Activated CD8-positive, alpha-beta T cell treated with anti-CD3 and anti-CD28 coated beads, Interleukin-2, amount 10 ng/mL, durations not matched to agents 7 days and 5 days (primary cell): ENCODE results near the gene FRS2. TPM values are rescaled to one million over a fixed set of nuclear protein-coding genes. Genes with fewer than 3 reads are reported as not detected.

Experiments
- ATAC-seq: fragments of 150-1000 bp; cut with Tn5 transposase; one replicate; pipeline ENCODE4 v1.10.0; 2021; ENCODE audit warnings: moderate library complexity
- CTCF ChIA-PET: fragments of 350-600 bp; sonication (Branson Sonifier 250); formaldehyde crosslinking; loops from one replicate; lab custom pipeline; 2021; ENCODE audit warnings: antibody characterized with exemption; lab: Charles Lee
- POLR2A ChIA-PET: fragments of 350-600 bp; sonication (Branson Sonifier 250); formaldehyde crosslinking; loops from one replicate; lab custom pipeline; 2021; ENCODE audit warnings: antibody characterized with exemption; lab: Charles Lee
- DNase-seq: peaks from one replicate; pipeline ENCODE4 v3.0.0-alpha.2; 2020
- H3K27ac Mint-ChIP-seq: one replicate; pipeline ENCODE4 v1.8.0; 2021; ENCODE audit warnings: mild to moderate bottlenecking, mixed read lengths
- H3K27me3 Mint-ChIP-seq: one replicate; pipeline ENCODE4 v1.8.0; 2021; ENCODE audit warnings: low read depth, mixed read lengths
- H3K36me3 Mint-ChIP-seq: one replicate; pipeline ENCODE4 v1.8.0; 2021; ENCODE audit warnings: low read depth, mixed read lengths
- H3K4me1 Mint-ChIP-seq: one replicate; pipeline ENCODE4 v1.8.0; 2021; ENCODE audit warnings: low read depth, mixed read lengths
- H3K4me3 Mint-ChIP-seq: one replicate; pipeline ENCODE4 v1.8.0; 2021; ENCODE audit warnings: mild to moderate bottlenecking, mixed read lengths
- H3K9me3 Mint-ChIP-seq: one replicate; pipeline ENCODE4 v1.8.0; 2022; ENCODE audit warnings: mixed read lengths; ENCODE audit not compliant: insufficient read depth
- total RNA-seq, 2 experiments: library from RNA; stranded (reverse); gene quantifications; one replicate each; pipeline ENCODE4 v1.2.3, GENCODE V29; 2021

FRS2 gene
- total RNA-seq, 2 experiments from 2014 or later = 13.0 to 13.7 TPM

DNA sequence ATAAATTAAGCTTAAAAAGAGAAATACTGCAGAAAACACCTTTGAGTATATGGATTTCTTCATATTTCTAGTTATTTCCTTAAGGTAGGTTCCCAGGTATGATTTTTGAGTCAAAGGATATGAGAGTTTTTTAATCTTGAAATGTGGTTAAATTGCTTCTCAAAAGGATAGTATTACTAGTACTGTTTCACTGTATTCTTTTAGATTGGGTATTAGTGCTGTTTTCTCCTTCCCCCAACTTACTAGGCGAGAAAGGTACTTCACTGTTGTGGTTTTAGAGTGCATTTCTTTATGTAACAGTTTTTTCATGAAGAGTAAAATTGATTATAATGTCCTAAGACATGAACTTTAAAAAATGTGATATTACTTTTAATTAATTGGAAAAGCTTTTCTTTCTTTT, 13.5 kb downstream of the FRS2 start:
- H3K4me1 Mint-ChIP-seq = peaks cover 12% of the 10 kb centered on the region
- H3K27ac Mint-ChIP-seq = no peak overlapping the region
- no peaks in the 10 kb centered on the region for H3K27me3 Mint-ChIP-seq
- ATAC-seq = no peak
- H3K4me3 Mint-ChIP-seq = no peak overlapping the region
- H3K36me3 Mint-ChIP-seq = peaks cover 18% of the 10 kb centered on the region
- no peaks in the 10 kb centered on the region for H3K9me3 Mint-ChIP-seq
- ChIA-PET CTCF (interaction anchor here (1.4 kb wide), 1 partner anchor 15 kb away, joined by 3 read pairs; no protein-coding TSS in a partner anchor), POLR2A (no interaction called here)
- no peak for DNase-seq

DNA sequence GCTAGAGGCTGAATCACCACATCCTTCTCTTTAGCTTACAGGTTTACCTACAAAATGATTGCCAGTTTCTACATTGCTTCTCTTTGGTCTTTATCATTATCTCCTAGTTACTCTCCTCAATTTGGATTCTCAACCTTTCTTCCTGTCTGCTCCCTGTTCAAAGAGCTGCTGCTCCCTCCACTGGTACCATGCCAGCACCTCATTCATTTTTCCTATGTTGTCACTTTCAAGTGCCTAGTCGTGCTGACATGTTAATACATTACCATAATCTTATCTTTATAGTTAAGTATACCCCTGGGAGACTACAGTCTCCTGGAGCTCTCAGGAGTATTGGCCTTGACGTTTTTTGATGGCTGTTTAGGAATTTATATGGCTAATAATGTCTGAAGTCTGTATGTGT, 14.2 kb downstream of the FRS2 start:
- no peaks in the 10 kb centered on the region for H3K27me3 Mint-ChIP-seq
- peaks cover 18% of the 10 kb centered on the region for H3K36me3 Mint-ChIP-seq
- ChIA-PET CTCF (interaction anchor here (1.4 kb wide), 1 partner anchor 14 kb away, joined by 3 read pairs; no protein-coding TSS in a partner anchor), POLR2A (no interaction called here)
- H3K27ac Mint-ChIP-seq = no peak overlapping the region
- H3K4me1 Mint-ChIP-seq = peaks cover 12% of the 10 kb centered on the region
- DNase-seq = no peak
- H3K9me3 Mint-ChIP-seq = no peaks in the 10 kb centered on the region
- no peak for ATAC-seq
- H3K4me3 Mint-ChIP-seq = no peak overlapping the region

DNA sequence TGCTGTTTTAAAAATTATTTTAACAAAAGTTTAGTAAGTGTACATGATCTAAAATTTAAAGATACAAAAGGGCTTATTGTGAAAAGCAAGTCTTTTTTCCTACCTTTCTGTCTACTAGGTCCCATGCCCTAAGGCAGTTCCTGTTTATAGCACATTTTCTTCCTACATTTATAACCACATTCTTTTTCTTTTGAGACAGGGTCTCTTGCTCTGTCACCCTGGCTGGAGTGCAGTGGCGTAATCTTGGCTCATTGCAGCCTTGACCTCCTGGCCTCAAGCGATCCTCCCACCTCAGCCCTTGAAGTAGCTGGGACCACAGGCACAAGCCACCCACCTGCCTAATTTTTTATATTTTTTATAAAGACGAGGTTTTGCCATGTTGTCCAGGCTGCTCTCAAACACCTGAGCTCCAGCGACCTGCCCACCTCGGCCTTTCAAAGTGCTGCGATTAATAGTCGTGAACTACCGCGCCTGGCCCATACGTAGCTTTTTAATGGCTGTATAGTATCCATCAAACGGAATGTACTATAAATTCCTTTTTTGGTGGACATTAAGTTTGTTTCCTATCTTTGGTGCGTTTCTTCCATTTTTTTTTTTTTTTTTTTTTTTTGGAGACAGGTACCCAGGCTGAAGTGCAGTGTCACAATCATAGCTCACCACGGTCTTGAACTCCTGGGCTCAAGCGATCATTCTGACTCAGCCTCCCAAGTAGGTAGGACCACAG, 20.9 kb downstream of the FRS2 start:
- no peaks in the 10 kb centered on the region for H3K9me3 Mint-ChIP-seq
- no peaks in the 10 kb centered on the region for H3K27me3 Mint-ChIP-seq
- no peak overlapping the region for H3K4me3 Mint-ChIP-seq
- H3K4me1 Mint-ChIP-seq = peaks cover 6% of the 10 kb centered on the region
- CTCF ChIA-PET = no interaction called here
- POLR2A ChIA-PET = no interaction called here
- H3K36me3 Mint-ChIP-seq = peaks cover 21% of the 10 kb centered on the region
- no peak overlapping the region for H3K27ac Mint-ChIP-seq
- DNase-seq = no peak
- ATAC-seq = no peak

DNA sequence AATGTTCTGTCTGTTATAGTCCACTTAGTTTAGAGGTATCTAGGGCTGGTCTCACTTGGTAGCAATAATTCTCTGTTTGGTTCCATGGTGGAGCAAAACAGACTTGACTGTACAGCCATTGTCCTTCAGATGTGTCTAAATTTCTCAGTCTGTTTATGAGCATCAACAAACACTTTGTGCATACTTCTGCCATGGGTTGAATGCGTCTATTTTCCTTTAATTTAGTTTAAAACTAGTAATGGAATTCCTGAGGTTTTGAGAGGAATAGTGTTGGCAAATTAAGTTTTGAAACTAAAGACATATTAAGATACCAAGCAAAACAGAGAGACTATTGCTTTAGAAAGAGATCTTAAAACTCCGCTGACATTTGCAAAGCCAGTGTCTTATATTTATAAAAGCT, 22.6 kb downstream of the FRS2 start:
- POLR2A ChIA-PET = no interaction called here
- no peak for DNase-seq
- H3K36me3 Mint-ChIP-seq = peaks cover 11% of the 10 kb centered on the region

DNA sequence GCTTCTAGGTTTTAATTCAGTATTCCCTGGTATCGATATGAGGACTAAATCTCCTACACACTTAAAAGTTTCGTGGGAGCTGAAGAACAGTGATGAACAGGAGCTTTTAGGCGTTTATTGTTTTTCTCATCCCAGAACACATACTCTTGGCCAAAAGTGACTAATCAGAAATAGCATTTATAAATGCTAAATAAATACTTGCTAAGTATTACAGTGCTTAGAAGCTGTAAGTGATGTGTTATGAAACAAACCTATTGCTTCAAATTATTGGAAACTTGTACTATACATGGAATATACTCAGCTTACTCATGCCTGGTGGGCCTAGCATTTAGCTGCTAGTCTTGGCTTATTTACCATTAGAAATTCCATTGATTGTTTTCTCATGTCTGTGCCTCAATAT, 24.9 kb downstream of the FRS2 start:
- ChIA-PET CTCF (interaction anchor here (1.7 kb wide), 1 partner anchor 25 kb away, joined by 4 read pairs; the partner anchor contains the start of gene FRS2), POLR2A (interaction anchor here (0.5 to 0.9 kb wide), 2 partner anchors 19 to 95 kb away, joined by 3 read pairs; no protein-coding TSS in a partner anchor)
- Mint-ChIP-seq H3K9me3 (no peaks in the 10 kb centered on the region), H3K27me3 (no peaks in the 10 kb centered on the region), H3K36me3 (peaks cover 7% of the 10 kb centered on the region), H3K27ac (no peak overlapping the region), H3K4me1 (peaks cover 17% of the 10 kb centered on the region), H3K4me3 (no peak overlapping the region)
- no peak for ATAC-seq
- DNase-seq = no peak

More for the DNA sequence above, 22.6 kb downstream of the FRS2 start:
- Mint-ChIP-seq H3K27me3 (no peaks in the 10 kb centered on the region), H3K4me3 (no peak overlapping the region), H3K9me3 (no peaks in the 10 kb centered on the region), H3K27ac (no peak overlapping the region), H3K4me1 (peaks cover 12% of the 10 kb centered on the region)
- ATAC-seq = no peak
- CTCF ChIA-PET = no interaction called here

DNA sequence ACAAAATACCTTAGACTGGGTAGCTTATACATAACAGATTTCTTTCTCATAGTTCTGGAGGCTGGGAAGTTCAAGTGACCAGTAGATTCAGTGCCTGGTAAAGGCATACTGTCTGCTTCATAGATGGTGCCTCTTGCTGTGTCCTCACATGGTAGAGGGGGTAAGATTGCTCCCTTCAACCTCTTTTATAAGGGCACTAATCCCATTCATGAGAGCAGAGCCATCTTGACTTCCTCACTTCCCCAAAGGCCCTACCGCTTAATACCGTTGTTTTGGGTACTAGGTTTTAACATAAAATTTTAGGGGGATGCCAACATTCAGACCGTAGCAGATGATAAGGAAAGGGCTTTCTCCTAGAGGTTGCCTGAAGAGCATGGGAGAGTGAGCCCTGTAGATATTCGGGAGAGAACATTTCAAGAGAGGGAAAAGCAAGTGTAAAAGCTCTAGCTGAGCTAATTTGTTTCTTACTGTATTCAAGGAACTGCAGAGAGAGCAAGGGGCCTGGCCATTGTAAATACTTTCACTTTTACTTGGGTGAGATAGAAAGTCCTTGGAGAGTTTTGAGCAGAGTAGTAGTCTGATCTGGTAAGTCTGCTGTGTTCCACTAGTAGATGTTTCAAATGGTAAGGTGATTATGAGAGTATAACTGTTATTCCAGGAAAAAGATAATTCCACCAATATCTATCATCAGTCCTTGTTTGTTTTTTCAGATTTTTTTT, 27.3 kb downstream of the FRS2 start:
- POLR2A ChIA-PET = no interaction called here
- peaks cover 3% of the 10 kb centered on the region for H3K36me3 Mint-ChIP-seq
- no peaks in the 10 kb centered on the region for H3K27me3 Mint-ChIP-seq
- peak; percentile 93 for ATAC-seq
- DNase-seq = peak; percentile 30
- H3K4me3 Mint-ChIP-seq = peak overlapping the region; percentile 2
- H3K4me1 Mint-ChIP-seq = peaks cover 17% of the 10 kb centered on the region
- CTCF ChIA-PET = interaction anchor here (1.5 to 1.6 kb wide), 2 partner anchors 12 to 26 kb away, joined by 3 to 7 read pairs; no protein-coding TSS in a partner anchor
- no peaks in the 10 kb centered on the region for H3K9me3 Mint-ChIP-seq
- H3K27ac Mint-ChIP-seq = peak overlapping the region; percentile 67

DNA sequence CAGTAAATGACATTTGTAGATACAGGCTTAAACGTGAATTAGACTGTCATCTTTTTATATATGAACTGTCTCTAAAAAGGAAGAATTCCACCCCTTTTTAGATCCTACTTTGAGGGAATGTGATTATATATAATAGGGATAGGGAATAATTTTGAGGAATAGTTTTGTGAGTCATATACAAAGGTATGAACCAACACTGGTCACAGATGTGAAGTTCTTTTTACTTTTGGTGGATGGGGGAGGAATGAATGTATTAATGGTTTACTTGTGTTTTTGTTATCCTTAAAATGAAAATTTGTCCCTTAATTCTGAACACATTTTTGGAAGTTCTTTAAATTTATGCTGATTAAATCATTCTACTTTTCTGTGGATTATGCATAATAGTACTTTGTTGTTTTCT, 30.4 kb downstream of the FRS2 start:
- no peaks in the 10 kb centered on the region for H3K9me3 Mint-ChIP-seq
- peaks cover 17% of the 10 kb centered on the region for H3K4me1 Mint-ChIP-seq
- DNase-seq (no peak), ATAC-seq (no peak)
- H3K4me3 Mint-ChIP-seq = no peak overlapping the region
- ChIA-PET POLR2A (no interaction called here), CTCF (no interaction called here)
- H3K36me3 Mint-ChIP-seq = peaks cover 2% of the 10 kb centered on the region
- H3K27me3 Mint-ChIP-seq = no peaks in the 10 kb centered on the region
- H3K27ac Mint-ChIP-seq = no peak overlapping the region

DNA sequence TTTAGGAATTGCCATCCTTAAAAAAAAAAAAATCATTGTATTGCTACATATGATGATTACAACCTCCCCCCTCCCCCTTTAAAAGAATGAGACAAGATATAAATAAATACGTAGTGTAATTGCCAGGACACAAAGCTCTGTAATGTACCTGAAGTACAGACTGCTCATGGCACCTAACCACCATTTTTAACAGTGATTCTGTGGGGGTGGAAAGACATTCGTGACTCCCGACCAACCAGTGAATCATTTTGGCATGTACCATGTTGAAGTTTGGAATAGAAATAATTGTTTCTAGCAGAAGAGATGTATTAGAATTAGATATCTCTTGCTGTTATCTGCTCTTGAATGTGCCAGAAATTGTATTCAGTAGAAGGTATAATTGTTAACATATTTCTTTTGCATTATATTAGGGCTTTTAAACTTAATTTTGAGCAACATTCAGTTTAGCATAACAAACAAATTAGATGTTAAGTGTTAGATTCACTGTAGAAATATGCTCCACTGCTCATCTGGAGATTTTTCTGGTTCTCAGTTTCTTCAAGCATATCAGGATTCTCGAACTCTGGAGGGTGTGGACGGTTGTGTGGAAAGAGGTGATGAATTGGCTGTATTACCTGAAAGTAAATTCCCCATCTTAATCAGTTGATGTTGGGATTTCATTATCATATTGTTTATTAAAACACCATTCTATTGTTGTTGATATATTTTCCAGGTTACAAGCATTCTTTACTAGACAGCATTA, 31.1 kb downstream of the FRS2 start:
- ATAC-seq = no peak
- ChIA-PET CTCF (no interaction called here), POLR2A (no interaction called here)
- no peak for DNase-seq
- Mint-ChIP-seq H3K9me3 (no peaks in the 10 kb centered on the region), H3K4me1 (peaks cover 17% of the 10 kb centered on the region), H3K27me3 (no peaks in the 10 kb centered on the region), H3K4me3 (no peak overlapping the region), H3K36me3 (peaks cover 2% of the 10 kb centered on the region), H3K27ac (no peak overlapping the region)

DNA sequence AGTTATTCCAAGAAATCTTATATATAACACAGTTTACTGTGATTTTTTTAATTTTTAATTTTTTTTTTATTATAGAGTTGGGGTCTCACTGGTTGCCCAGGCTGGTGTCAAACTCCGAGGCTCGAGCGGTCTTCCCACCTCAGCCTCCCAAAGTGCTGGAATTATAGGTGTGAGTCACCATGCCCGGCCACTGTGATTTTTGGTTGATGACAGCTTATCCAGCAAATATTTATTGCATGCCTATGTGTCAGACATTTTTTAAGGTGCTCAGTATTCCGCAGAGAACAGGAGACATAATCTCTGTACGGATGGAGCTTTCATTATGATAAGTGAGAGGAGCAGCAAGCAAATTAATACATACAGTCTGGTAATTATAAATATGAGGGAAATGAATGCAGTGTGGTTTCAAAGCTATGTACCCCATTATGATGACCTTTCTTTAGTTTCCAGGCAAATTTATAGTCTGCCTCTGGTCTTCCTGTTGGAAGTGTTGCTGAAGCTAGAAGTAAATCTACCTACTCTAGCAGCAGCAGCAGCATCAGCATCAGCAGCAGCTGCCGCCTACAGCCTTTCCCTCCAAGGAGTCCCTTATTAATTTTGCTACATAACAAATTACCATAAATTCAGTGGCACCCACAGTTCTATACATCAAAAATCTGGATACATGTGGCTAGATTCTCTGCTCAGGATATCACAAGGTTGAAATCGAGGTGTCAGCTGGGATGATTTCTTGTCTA, 32.3 kb downstream of the FRS2 start:
- Mint-ChIP-seq H3K36me3 (peaks cover 2% of the 10 kb centered on the region), H3K4me1 (peaks cover 7% of the 10 kb centered on the region), H3K4me3 (no peak overlapping the region), H3K9me3 (no peaks in the 10 kb centered on the region), H3K27me3 (no peaks in the 10 kb centered on the region), H3K27ac (no peak overlapping the region)
- ChIA-PET POLR2A (interaction anchor here (0.5 kb wide), 1 partner anchor 608 kb away, joined by 4 read pairs; no protein-coding TSS in a partner anchor), CTCF (interaction anchor here (1.7 kb wide), 1 partner anchor 10 kb away, joined by 4 read pairs; no protein-coding TSS in a partner anchor)
- DNase-seq (no peak), ATAC-seq (no peak)

DNA sequence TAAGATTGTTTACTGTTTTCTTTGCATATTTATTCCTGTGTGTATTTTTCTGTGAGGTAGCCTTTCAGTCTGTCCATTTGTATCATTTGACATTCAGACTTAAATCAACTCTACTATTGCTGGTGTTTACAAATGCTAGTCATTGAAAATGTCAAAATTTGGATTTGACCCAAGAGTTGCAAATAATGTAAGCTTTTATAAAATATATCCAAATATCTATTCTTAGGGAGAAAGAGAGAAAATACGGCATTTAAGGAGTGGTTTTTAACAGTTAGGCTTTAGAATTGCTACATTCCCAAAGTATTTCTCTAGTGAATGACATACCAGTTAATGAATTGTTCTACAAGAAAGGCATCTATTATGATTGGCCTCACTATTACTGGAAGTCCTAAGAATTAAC, 37.9 kb downstream of the FRS2 start:
- CTCF ChIA-PET = no interaction called here
- DNase-seq (no peak), ATAC-seq (no peak)
- Mint-ChIP-seq H3K9me3 (no peaks in the 10 kb centered on the region), H3K4me3 (no peak overlapping the region), H3K36me3 (peaks cover 2% of the 10 kb centered on the region), H3K27ac (no peak overlapping the region), H3K27me3 (no peaks in the 10 kb centered on the region), H3K4me1 (peaks cover 3% of the 10 kb centered on the region)
- POLR2A ChIA-PET = no interaction called here

DNA sequence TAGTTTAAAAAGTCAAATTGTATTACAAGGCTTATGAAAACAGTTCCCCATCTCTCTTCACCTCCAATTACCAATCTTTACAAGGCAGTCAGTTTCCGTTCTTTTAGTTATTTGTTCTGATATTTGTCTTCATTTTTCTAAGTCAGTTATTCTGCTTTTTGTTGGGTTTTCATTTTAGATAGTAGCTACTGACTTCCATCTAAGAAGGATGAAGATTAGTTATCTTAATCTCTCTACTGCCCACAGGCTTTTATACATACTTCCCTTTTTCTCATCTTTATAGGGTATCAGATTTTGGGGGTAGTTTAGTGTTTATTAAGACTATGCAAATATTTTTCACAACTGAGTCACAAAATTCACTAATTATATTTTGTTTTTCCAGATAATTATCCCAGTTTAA, 38.4 kb downstream of the FRS2 start:
- Mint-ChIP-seq H3K27me3 (no peaks in the 10 kb centered on the region), H3K4me1 (peaks cover 3% of the 10 kb centered on the region), H3K9me3 (no peaks in the 10 kb centered on the region), H3K27ac (no peak overlapping the region), H3K4me3 (no peak overlapping the region), H3K36me3 (no peaks in the 10 kb centered on the region)
- DNase-seq (no peak), ATAC-seq (no peak)
- POLR2A ChIA-PET = no interaction called here
- CTCF ChIA-PET = interaction anchor here (1.4 kb wide), 1 partner anchor 11 kb away, joined by 7 read pairs; no protein-coding TSS in a partner anchor
